Right ventricle myocardium inferior (tissue), 1 donor: Measurements from ENCODE around the gene OSM. TPM values are rescaled to one million over a fixed set of nuclear protein-coding genes. Genes with fewer than 3 reads are reported as not detected.
A peak's percentile ranks its signal among the peaks of the same experiment; 100 is the strongest.

Experiments
- ATAC-seq: fragments of 200-7000 bp; cut with Tn5 transposase; one replicate; pipeline ENCODE4 v1.9.1; 2020; ENCODE audit warnings: mild to moderate bottlenecking, moderate library complexity
- DNase-seq: peaks from one replicate; pipeline ENCODE4 v3.0.0; 2021; ENCODE audit errors: missing footprints
- intact Hi-C: fragments of 100-400 bp; cut with DNase I; formaldehyde crosslinking; loops from one replicate; pipeline ENCODE4 v1.11.0; 2022
- total RNA-seq: library from RNA; stranded (reverse); fragmentation: NEBNext Ultra II Directional; extraction: Animal tissue kit (Norgen Biotek cat#: 25700); gene quantifications from one replicate; pipeline ENCODE4 v1.2.1, GENCODE V29; 2021
- donor health status: DM: no; HTN: yes; CAD: no; lungs with severe emphysema.

Gene OSM
- total RNA-seq, 1 donor from 2014 or later: 0.19 TPM

DNA sequence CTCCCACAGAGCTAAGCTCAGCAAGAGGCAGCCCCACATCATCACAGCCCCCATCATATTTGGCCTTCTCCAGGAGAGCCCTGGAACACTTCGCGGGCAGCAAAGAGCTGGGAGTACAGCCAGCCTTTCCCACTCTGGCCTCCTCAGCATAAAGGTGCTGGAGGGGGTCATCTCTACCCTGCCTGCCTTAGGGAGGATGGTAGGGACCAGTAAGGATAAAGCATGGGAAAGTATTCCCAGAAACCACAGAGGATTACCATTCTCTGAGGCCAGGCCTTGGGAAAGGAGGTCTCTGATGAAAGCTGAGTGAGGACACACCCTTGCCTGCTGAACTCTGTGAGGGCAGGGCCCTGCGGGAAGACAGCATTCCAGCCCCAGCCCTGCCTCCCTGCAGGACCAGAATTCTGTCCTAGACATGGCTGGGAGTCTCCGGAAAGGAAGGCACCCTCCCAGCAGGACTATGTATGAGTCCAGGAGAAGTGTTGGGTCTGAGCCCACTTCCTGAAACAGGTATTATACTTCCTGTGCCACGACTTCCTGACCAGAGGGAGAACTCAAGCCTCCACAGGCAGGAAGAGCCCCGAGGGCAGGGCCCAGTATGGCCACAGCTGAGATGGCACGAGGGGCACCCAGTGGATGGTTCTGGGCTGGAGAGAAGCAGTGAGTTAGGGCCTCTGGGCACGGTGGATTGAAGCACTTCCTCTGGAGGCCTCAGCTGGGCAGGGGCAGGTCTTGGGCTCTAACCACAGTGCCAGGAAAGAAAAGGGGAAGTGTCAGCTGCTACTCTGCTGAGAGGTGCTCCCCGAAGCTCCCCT lies 35.6 kb upstream of the OSM start:
- ATAC-seq: peak; percentile 45
- DNase-seq: peak; percentile 85
- intact Hi-C loops: no loop called here

DNA sequence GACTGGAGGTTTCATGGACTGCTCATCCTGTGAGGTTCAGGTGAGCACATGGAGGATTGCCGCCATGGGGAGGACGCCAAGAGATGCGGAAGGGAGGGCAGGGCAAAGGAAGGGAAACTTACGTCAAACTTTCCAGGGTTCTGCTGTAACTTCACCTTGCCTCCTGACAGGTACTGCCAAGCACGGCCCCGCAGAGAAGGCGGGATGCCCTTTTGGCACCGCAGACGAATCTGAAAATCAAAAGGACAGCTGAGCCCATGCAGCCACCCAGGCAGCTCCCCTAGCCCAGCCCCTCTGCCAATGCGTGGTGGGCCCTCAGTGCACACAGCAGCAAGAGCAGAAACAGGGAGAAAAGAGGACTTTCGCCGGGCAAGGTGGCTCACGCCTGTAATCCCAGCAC lies 32.7 kb upstream of the OSM start:
- DNase-seq (no peak), ATAC-seq (no peak)
- intact Hi-C loops: no loop called here

DNA sequence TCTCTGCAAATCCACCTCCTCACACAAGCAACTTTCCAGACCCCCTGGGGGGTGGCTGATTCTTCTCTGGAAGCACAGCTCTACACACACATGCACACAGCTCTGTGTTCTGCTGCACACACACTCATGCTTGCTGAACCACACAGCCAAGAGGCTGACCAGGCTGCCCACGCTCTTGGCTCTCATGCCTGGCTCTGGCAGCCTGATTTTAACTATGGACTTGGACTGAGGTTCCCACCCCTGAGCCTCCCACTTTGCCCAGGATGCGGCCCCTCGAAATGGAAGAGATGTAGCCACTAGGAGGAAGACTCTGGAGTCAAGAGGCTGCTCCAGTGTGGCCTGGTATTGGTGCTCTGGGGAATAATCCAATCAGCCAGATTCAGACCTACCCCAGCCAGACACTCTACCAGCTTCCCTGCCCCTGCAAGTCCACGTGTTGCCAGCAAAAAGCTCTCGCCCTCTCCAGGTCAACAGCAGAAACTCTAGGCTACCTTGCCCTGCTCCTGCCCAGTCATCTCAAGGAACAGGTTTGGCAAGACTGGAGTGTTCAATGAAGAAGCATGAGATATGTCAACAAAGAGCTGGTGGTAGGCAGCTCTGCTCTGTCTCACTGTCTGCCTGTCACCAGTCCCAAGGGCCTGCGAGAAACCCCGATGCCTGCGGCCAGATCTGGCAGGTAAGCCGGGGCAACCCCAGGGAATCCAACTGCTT lies 31.5 kb upstream of the OSM start:
- no peak for DNase-seq
- no peak for ATAC-seq
- intact Hi-C loops: no loop called here

DNA sequence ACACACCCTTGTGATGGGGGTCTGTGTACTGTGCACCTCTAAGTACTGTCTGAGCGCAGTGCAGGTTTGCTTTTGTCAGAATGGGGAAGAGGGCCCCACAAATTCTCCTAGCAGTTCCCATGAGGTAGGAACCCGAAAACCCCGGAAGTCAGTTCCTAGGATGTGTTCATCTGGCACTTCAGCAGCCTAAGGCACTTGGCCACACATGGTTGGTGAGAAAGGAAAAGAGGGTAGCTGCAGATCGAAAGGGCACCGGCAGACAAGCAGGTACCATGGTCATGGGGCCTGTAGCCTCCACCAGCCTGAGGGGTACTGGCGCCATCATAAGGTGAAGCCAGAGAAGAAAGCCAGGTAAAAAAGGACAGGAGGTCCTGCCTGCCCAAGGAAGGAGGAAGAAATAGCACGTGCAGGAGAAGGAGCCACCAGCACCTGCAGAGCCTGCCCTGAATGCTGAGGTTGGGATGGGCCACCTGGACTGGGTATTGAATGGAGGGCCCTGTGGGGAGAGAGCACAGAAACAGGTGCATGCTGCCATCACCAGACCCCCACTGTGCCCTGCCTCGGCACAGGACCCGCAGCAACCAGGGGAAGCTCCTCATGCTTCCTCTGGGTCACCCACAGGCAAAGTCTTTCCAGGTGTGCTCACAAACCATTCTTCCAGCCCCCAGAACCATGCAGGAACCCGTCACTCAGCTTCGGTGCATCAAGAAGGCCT lies 30.8 kb upstream of the OSM start:
- DNase-seq (no peak), ATAC-seq (no peak)
- intact Hi-C loops: no loop called here

DNA sequence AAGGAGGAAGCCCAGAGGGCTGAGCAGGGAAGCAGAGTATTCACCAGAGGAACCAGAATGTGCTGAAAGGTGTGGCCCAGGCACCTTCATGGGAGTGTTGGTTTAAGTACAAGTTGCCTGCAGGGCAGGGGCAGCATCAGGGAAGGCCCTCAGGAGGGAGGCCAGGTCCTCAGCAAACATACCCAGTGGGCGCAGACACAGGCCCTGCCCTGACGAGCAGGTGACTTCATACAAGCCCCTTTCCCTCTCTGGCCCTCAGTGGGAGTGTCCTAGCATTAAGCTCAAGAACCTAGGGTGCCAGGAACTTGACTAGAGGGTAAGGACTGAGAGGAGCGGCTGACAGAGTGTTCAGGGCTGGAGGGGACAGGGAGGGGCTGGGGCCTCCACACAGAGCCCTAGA lies 30.2 kb upstream of the OSM start:
- no peak for DNase-seq
- intact Hi-C loops: no loop called here
- ATAC-seq: no peak

DNA sequence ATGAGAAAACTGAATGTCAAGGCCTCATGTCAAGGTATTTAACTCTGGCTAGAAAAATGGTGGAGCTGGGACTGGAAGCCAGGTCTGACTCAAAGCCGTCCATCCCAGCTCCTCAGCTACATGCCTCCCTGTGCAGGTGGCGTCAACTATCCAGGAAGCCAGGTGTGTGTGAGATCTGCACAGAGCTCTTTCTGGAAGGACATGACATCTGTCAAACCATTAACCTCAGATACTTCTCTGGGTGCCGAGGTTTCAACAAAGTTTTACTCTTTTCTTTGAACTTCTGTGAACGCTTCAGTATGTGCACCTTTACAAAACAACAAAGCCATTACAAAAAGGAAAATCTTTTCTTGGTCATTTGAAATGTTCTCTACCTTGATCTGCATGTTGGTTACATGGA lies 29.7 kb upstream of the OSM start:
- intact Hi-C loops: no loop called here
- DNase-seq (no peak), ATAC-seq (no peak)

DNA sequence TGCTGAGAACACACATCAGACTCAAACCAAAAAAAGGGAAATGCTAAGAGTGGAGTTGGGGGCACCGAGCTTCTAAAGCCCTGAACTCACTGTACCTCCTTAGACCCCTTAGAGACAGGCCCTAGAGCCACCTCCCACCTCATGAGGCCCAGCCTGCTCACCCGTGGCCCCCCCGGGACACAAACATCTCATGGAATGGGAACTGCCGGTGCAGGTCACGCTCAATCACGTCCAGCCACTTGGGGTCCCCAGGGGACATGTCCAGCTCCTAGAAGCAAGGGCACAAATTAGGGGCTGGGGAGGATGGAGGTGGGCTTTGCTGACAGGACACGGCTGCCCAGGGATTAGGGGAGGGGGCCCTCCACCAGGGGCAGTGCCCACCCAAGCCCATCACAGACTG lies 28.9 kb upstream of the OSM start:
- intact Hi-C loops: no loop called here
- DNase-seq (no peak), ATAC-seq (no peak)

DNA sequence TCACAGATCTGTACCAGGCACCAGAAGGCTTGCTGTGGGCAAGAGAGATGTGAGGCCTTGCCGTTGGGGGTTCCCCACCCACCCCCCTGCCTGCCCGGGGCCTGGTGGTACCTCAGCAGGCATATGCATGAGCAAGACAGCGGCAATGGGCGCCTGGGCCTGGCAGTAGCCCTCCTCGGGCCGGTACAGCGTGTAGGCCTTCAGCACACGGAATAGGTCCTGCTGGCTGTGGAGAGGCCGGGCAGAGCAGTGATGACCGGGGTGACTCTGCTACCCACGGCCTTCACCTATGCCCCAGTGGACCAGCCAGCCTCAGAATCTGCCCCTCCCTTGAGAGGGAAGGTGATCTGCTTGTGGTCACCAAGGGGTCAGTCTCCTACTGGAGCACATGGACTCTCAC lies 28.2 kb upstream of the OSM start:
- intact Hi-C loops: no loop called here
- DNase-seq: no peak
- ATAC-seq: no peak

DNA sequence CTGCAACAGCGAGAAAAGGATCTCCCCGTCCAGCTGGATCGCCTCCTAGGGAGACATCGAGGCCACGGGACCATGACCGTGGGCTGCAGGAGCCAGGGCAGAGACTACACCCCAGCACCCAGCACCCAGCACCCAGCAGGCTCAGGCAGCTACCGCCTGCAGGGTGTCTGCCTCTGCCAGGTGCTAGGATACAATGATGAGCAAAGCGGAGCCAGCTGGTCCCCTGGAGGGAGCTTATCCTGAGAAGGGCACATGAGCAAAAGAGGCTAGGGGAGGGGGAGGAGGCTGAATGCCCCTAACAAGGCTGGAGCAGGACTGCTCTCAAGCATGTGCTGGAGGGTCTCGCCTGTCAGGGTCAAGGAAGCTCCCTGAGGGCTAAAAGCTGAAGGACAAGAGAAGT lies 27.4 kb upstream of the OSM start:
- ATAC-seq: no peak
- no peak for DNase-seq
- intact Hi-C loops: no loop called here

DNA sequence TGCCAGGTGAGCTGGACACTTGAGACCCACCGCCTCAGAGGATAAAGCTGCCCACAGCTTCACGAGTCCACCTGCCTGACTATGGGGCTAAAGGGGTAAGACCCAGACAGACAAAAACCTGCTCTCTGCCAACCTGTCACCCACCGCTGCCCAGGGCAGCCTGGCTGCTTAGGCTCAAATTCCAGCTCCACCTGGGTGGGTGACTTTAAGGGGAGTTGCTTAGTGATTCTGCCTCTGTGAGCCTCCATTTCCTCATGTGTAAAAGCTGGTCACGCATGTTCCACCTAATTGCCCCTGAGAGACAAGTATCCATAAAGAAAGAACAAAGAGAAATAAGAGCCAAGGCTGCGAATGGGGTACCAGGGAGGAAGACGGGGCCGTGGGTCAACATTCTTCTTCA lies 26.4 kb upstream of the OSM start:
- DNase-seq (no peak), ATAC-seq (no peak)
- intact Hi-C loops: no loop called here

DNA sequence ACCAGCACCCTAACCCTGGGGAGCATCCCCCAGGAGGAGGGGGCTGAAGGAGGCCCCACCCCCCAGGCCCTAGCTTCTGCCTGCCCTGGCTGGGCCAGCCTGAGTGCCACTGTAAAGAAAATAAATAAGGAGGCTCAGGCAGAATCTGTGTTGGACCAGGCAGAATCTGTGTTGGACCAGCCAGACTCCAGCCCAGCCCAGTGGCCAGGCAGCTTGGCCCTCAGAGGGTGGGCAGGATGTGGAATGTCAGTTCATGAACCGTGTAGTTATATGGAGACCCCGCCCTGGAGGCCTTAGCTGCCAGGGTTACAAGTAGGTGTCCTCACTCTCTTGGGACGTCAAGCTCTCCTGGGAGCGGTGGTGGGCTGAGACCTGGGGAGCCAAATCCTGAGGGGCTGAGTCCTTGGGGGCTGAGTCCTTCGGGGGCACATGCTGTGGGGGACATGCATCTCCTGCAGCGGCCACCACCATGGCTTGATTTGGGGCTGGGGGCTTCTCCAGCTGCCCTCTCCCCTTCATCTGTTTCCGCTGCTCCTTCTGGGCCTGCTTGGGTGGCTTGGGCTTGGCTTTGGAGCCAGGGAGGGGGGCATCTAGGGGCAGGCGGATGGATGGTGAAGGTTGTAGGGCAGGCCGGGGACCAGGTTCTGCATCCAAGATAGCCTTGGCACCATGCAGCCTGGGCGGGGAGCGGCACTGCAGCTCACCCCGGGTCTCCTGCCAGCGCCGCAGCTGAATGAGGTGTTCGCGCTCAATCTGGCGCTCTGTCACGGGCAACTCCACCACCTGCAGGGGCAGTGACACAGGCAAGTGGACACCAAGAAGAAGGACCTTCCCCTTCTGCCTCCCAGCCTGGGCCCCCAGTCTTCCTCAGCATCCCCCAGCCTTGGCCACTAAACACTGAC lies 25.7 kb upstream of the OSM start:
- intact Hi-C loops: no loop called here
- no peak for DNase-seq
- no peak for ATAC-seq

DNA sequence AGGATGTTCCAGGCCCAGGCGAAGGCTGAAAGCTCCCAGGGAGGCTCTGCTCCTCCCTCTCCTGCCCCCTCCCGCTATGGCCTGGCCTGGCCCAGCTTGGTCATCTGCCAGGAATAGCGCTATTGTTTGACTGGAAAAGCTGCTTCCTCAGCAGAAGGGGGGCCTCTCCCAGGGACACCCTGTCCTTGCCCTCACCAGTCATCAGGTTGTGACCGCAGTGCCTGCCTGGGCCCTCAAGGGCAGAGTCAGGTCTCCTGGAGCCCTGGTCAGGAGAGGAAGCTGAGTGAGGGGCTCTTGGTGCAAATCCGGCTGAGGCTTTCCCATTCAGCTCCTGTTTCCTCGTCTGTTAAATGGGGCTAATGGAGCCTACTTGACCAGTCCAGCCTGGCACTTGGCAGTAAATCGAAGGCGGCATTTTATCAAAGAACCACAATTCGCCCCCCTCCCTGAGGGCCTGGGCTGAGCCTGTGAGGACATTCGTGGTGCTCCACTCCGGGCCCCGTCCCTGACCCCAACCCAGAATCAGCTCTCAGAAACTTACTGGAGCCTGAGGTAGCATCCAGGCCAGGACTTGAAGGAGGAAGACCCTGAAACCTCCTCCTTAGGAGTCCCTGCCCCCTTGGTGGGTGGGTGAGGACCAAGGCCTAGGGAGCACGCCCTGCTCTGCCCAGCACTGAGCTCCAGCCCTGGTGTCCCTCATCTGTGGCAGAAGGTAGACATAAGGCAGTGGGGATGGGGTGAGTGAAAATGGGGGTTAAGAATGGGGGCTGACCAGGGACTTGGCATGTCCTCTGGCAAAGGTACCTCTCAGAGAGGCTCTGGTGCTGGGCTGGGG lies 24.6 kb upstream of the OSM start:
- intact Hi-C loops: loop anchor here (2.0 kb wide), 1 partner anchor 14 kb away; no protein-coding TSS in a partner anchor
- ATAC-seq: peak; percentile 25
- DNase-seq: peak; percentile 91

DNA sequence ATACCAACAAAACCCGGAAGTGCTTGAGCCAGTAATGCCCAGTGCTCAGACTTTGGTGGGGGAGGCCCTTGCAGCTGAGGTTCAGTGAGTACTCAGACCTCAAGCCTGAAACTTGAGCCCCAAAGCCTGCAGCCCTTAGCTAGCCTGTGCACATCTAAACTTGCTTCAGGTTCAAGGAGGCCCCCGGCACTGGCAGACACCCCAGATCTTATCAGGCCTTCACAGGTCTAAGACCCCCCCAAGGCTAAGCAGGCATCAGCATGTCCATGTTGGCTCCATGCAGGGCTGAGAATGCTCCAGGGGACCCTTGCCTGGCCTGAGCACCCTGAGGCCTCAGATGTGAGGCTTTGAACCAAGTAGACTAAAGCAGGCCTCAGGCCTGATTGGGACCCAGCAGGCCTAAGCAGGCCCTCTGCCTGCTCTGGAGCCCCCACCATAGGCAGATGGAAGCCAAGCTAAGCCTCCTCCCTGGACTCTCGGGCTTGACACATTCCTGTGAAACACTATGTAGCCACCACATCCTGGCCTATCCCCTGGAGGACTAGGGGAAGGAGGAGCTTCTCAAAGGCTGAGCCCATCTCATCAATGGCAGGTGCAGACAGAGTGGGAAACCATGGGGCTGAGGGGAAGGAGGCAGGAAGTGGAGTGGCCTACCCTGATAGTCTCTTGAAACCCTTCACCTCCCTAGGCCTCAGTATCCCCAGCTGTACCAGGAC lies 23.8 kb upstream of the OSM start:
- DNase-seq (no peak), ATAC-seq (peak; percentile 12)
- intact Hi-C loops: loop anchor here (2.0 kb wide), 1 partner anchor 14 kb away; no protein-coding TSS in a partner anchor

DNA sequence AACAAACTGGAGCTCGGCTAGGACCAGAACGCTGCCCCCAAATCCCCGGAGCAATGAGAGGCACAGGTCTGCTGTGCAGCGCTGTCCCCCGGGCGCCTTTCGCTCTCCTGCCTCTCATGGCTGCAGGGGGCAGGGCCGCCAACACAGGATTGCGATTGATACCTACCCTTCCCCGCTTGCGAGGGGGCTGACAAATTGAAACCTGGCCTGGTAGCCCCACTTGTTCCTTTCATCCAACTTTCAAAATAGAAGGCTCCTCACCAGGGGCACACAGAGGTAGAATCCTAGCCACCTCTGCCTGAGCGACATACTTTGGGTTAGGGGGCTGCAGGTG lies 23.3 kb upstream of the OSM start:
- DNase-seq (peak; percentile 33), ATAC-seq (peak; percentile 2)
- intact Hi-C loops: loop anchor here (1.0 to 2.0 kb wide), 2 partner anchors 15 to 66 kb away; partner anchors contain the start of gene SF3A1

DNA sequence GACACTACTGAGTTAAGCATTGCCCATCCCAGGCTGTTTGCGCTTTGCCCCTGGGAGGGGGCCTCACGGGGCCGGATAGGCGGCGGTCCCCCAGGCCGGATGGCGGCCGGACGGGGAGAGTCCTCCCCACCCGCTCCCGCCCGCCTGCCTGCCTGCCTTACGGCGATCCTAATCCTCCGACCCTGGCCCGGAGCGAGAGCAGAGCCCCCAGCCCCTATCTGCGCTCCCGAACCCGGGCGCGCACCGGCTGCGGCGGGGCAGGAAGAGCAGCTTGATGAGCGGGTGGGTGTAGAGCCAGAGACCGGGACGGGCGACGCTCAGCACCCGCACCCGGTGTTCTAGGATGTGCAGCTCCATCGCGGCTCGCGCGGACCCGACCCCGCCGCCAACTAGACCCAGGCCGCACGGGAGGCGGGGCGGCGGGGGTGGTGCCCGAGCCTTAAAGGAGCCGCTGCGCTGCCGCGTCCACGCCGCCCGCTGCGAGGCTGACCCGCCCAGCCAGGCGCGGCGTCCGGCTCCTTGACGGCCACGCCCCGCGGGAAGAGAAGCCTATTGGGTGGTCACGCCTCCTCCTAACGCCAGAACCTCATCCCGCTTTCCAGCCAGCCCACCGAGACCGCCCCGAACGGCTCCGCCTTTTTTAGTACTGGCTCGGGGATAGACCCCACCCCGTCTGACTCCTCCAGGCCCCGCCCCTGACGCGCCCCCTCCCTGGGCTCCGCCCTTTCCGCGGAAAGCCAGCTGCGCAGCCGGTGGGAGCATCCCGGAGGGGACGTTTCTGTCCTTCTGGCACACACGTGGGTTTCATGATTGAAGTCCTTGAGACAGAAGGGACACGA lies 22.7 kb upstream of the OSM start, which contains the start of gene CASTOR1:
Gene CASTOR1 (minus strand): TSS at position 365 of the 839 bp plus-strand sequence. CDS start 8 bp downstream, at position 357.
- ATAC-seq (peak; percentile 89), DNase-seq (peak; percentile 99)
- intact Hi-C loops: loop anchor here (1.0 kb wide), 1 partner anchor 67 kb away; the partner anchor contains the start of gene SF3A1
